Measurements from ENCODE around the gene SPNS2. TPM values are rescaled to one million over a fixed set of nuclear protein-coding genes. Genes with fewer than 3 reads are reported as not detected.

The SPNS2 gene
- polyA plus RNA-seq, 1 of the 3 experiments (the other 2 are of a cell fraction): 0.08 TPM

DNA sequence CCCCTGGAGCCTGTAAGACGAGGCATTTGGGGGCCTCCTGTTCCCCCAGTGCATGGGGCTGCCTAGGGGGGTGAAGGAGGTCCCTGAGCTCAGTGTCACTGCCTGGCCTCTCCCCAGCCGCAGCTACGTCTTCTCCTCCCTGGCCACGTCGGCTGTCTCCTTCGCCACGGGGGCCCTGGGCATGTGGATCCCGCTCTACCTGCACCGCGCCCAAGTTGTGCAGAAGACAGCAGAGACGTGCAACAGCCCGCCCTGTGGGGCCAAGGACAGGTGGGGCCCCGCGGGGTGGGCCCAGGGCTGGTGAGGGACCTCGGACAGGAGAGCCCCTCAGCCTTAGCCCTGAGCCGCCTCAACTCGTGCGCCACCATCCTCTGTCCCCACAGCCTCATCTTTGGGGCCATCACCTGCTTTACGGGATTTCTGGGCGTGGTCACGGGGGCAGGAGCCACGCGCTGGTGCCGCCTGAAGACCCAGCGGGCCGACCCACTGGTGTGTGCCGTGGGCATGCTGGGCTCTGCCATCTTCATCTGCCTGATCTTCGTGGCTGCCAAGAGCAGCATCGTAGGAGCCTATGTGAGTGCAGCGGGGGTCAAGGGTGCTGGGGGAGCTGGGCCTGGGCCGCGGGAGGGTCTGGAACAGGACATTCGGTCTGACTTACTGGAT lies 34.3 kb downstream of the SPNS2 start:
- DNase-seq: no peak
- Histone ChIP-seq H3K4me1 (ENCODE audit: control insufficient read depth in 1 of 2, insufficient read depth in 2 of 2, low read depth in 1 of 2, low read length in 1 of 2) (peaks cover 0 to 27% of the 10 kb centered on the region in 2 experiments; a peak in 1 of 4 replicates), H3K27me3 (ENCODE audit: insufficient read depth) (no peaks in the 10 kb centered on the region), H3F3A (replicated peaks; ENCODE audit: insufficient read depth) (no peaks in the 10 kb centered on the region), H3K9me2 (no peaks in the 10 kb centered on the region), H3K36me3 (replicated peaks in 1 of 2; ENCODE audit: control insufficient read depth in 1 of 2, insufficient read depth in 2 of 2, low read length in 1 of 2) (peaks cover 0 to 2% of the 10 kb centered on the region in 2 experiments), H3K79me2 (ENCODE audit: insufficient read depth) (no peaks in the 10 kb centered on the region), H3K4me3 (ENCODE audit: low read depth in 2 of 2, low read length in 1 of 2) (no peak overlapping the region), H3K9ac (no peak overlapping the region), H2AFZ (ENCODE audit: low read depth) (no peak overlapping the region), H4K20me1 (ENCODE audit: insufficient read depth) (no peaks in the 10 kb centered on the region), H3K27ac (ENCODE audit: low read depth in 2 of 2, low read length in 1 of 2) (peak overlapping the region in 1 of 2 experiments; percentile 80; a peak in 2 of 4 replicates), H3K4me2 (no peak overlapping the region), H3K9me3 (no peaks in the 10 kb centered on the region)
- 90% methylated on average over 23 of the region's 33 CpGs for WGBS (ENCODE audit: low lambda C conversion rate)
- no peak for TF ChIP-seq TEAD4 (IDR thresholded peaks at IDR 0.05; ENCODE audit: borderline replicate concordance, insufficient read depth)
- TF ChIP-seq, protein P1, sequence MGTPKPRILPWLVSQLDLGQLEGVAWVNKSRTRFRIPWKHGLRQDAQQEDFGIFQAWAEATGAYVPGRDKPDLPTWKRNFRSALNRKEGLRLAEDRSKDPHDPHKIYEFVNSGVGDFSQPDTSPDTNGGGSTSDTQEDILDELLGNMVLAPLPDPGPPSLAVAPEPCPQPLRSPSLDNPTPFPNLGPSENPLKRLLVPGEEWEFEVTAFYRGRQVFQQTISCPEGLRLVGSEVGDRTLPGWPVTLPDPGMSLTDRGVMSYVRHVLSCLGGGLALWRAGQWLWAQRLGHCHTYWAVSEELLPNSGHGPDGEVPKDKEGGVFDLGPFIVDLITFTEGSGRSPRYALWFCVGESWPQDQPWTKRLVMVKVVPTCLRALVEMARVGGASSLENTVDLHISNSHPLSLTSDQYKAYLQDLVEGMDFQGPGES (IDR thresholded peaks at IDR 0.05; ENCODE audit: low read depth, low read length): no peak
- no peak for TF ChIP-seq TCF12 (IDR thresholded peaks at IDR 0.05)
- TF ChIP-seq, protein P2, sequence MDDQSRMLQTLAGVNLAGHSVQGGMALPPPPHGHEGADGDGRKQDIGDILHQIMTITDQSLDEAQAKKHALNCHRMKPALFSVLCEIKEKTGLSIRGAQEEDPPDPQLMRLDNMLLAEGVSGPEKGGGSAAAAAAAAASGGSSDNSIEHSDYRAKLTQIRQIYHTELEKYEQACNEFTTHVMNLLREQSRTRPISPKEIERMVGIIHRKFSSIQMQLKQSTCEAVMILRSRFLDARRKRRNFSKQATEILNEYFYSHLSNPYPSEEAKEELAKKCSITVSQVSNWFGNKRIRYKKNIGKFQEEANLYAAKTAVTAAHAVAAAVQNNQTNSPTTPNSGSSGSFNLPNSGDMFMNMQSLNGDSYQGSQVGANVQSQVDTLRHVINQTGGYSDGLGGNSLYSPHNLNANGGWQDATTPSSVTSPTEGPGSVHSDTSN (IDR thresholded peaks at IDR 0.05): no peak
- TF ChIP-seq, protein P3, sequence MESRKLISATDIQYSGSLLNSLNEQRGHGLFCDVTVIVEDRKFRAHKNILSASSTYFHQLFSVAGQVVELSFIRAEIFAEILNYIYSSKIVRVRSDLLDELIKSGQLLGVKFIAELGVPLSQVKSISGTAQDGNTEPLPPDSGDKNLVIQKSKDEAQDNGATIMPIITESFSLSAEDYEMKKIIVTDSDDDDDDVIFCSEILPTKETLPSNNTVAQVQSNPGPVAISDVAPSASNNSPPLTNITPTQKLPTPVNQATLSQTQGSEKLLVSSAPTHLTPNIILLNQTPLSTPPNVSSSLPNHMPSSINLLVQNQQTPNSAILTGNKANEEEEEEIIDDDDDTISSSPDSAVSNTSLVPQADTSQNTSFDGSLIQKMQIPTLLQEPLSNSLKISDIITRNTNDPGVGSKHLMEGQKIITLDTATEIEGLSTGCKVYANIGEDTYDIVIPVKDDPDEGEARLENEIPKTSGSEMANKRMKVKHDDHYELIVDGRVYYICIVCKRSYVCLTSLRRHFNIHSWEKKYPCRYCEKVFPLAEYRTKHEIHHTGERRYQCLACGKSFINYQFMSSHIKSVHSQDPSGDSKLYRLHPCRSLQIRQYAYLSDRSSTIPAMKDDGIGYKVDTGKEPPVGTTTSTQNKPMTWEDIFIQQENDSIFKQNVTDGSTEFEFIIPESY (IDR thresholded peaks at IDR 0.05; ENCODE audit: borderline replicate concordance, low read depth): no peak
- TF ChIP-seq GABPA (IDR thresholded peaks at IDR 0.05; ENCODE audit: low read depth): no peak
- no peak for TF ChIP-seq RCOR1 (IDR thresholded peaks at IDR 0.05; ENCODE audit: low read length)
- TF ChIP-seq MEF2A (IDR thresholded peaks at IDR 0.05; ENCODE audit: borderline replicate concordance, low read depth): no peak
- TF ChIP-seq, protein P4, sequence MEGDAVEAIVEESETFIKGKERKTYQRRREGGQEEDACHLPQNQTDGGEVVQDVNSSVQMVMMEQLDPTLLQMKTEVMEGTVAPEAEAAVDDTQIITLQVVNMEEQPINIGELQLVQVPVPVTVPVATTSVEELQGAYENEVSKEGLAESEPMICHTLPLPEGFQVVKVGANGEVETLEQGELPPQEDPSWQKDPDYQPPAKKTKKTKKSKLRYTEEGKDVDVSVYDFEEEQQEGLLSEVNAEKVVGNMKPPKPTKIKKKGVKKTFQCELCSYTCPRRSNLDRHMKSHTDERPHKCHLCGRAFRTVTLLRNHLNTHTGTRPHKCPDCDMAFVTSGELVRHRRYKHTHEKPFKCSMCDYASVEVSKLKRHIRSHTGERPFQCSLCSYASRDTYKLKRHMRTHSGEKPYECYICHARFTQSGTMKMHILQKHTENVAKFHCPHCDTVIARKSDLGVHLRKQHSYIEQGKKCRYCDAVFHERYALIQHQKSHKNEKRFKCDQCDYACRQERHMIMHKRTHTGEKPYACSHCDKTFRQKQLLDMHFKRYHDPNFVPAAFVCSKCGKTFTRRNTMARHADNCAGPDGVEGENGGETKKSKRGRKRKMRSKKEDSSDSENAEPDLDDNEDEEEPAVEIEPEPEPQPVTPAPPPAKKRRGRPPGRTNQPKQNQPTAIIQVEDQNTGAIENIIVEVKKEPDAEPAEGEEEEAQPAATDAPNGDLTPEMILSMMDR (IDR thresholded peaks at IDR 0.05): no peak
- TF ChIP-seq MXI1 (IDR thresholded peaks at IDR 0.05; ENCODE audit: low read depth, low read length): no peak
- no peak for TF ChIP-seq SIN3A (IDR thresholded peaks at IDR 0.05; ENCODE audit: borderline replicate concordance, low read depth, low read length)
- TF ChIP-seq NFIC (IDR thresholded peaks at IDR 0.05; ENCODE audit: borderline replicate concordance): no peak
- CTCF ChIA-PET: interaction anchor here (0.8 to 2.0 kb wide), 2 partner anchors 32 to 112 kb away, joined by 3 to 4 read pairs; no protein-coding TSS in a partner anchor
- POLR2A ChIA-PET: no interaction called here

Data from SK-N-SH (cell line).